GM12891 (cell line): ENCODE results near the gene COL4A1.

Experiments
- DNase-seq: peaks from one replicate; pipeline ENCODE4 v3.0.0; 2011; ENCODE audit warnings: low spot score; ENCODE audit not compliant: insufficient read length
- FAIRE-seq: peaks from 2 replicates; lab custom pipeline; 2011; peaks lifted over from hg19 to GRCh38; lab: Jason Lieb, UNC
- PAX5 ChIP-seq: IDR thresholded peaks from 2 replicates; pipeline ENCODE4 v1.6.1; 2011; ENCODE audit warnings: low read length, moderate library complexity, mild to moderate bottlenecking; ENCODE audit not compliant: insufficient read depth, severe bottlenecking
- POLR2A ChIP-seq: IDR thresholded peaks from 2 replicates; pipeline ENCODE4 v1.6.1; 2011; ENCODE audit warnings: low read depth, low read length, control low read depth
- POLR2AphosphoS5 ChIP-seq: IDR thresholded peaks from 2 replicates; pipeline ENCODE4 v1.6.1; 2011; ENCODE audit warnings: low read depth, low read length, control low read depth
- POU2F2 ChIP-seq: IDR thresholded peaks from 2 replicates; pipeline ENCODE4 v1.6.1; 2011; ENCODE audit warnings: low read depth, mild to moderate bottlenecking, control low read depth, low read length, moderate library complexity
- SPI1 ChIP-seq: IDR thresholded peaks from 2 replicates; pipeline ENCODE4 v1.6.1; 2011; ENCODE audit warnings: low read depth, low read length, control low read depth
- TAF1 ChIP-seq: IDR thresholded peaks from 2 replicates; pipeline ENCODE4 v1.6.1; 2011; ENCODE audit warnings: low read depth, low read length, control low read depth

COL4A1 gene

GRCh38 chr13:110310541-110311442 lies 3.8 kb upstream of the COL4A1 start:
- FAIRE-seq (no peak), DNase-seq (no peak)
- TF ChIP-seq SPI1 (no peak), PAX5 (no peak), POLR2A (no peak), POU2F2 (no peak), TAF1 (no peak), POLR2AphosphoS5 (no peak)

- no peak for DNase-seq
- no peak for FAIRE-seq
- no peak for TF ChIP-seq SPI1
- no peak for TF ChIP-seq POLR2A
- no peak for TF ChIP-seq TAF1
- TF ChIP-seq PAX5: no peak
- TF ChIP-seq POU2F2: no peak
- TF ChIP-seq POLR2AphosphoS5: no peak
Measured at GRCh38 chr13:110309661-110310524, 2.9 kb upstream of the COL4A1 start.

- DNase-seq: no peak
- FAIRE-seq: no peak
- no peak for TF ChIP-seq TAF1
- TF ChIP-seq POLR2A: no peak
- no peak for TF ChIP-seq POU2F2
- no peak for TF ChIP-seq POLR2AphosphoS5
- no peak for TF ChIP-seq SPI1
- TF ChIP-seq PAX5: no peak
Measured at GRCh38 chr13:110308656-110309359, 1.9 kb upstream of the COL4A1 start.

GRCh38 chr13:110307767-110308655 lies 1.1 kb upstream of the COL4A1 start:
- TF ChIP-seq SPI1 (no peak), POU2F2 (no peak), PAX5 (no peak), POLR2AphosphoS5 (no peak), POLR2A (no peak), TAF1 (no peak)
- no peak for FAIRE-seq
- no peak for DNase-seq

- no peak for FAIRE-seq
- DNase-seq: no peak
- no peak for TF ChIP-seq TAF1
- TF ChIP-seq POU2F2: no peak
- no peak for TF ChIP-seq SPI1
- TF ChIP-seq POLR2A: no peak
- TF ChIP-seq POLR2AphosphoS5: no peak
- TF ChIP-seq PAX5: no peak
Measured at GRCh38 chr13:110306340-110306959, 507 bp downstream of the COL4A1 start.

- no peak for FAIRE-seq
- TF ChIP-seq POU2F2 (no peak), POLR2A (no peak), TAF1 (no peak), POLR2AphosphoS5 (no peak), PAX5 (no peak), SPI1 (no peak)
- no peak for DNase-seq
Measured at GRCh38 chr13:110305949-110306339, 1.0 kb downstream of the COL4A1 start.

GRCh38 chr13:110305544-110305943 lies 1.4 kb downstream of the COL4A1 start:
- TF ChIP-seq POLR2AphosphoS5: no peak
- TF ChIP-seq TAF1: no peak
- no peak for TF ChIP-seq POU2F2
- no peak for TF ChIP-seq POLR2A
- no peak for TF ChIP-seq PAX5
- TF ChIP-seq SPI1: no peak
- DNase-seq: no peak
- FAIRE-seq: no peak

GRCh38 chr13:110305001-110305400 lies 2.0 kb downstream of the COL4A1 start:
- TF ChIP-seq POU2F2 (no peak), POLR2A (no peak), PAX5 (no peak), TAF1 (no peak), SPI1 (no peak), POLR2AphosphoS5 (no peak)
- FAIRE-seq (no peak), DNase-seq (no peak)
